ENCODE measurements around the gene GTF2F2. TPM values are rescaled to one million over a fixed set of nuclear protein-coding genes. Genes with fewer than 3 reads are reported as not detected.

GTF2F2 gene
- total and polyA plus RNA-seq, 8 donors, result 15.5 to 26.7 (median 23.8) TPM

Other genes starting within 250 kb of the GTF2F2 start
- 1 to 10 TPM; 3.2 to 4.1 TPM for gene NUFIP1, start 131.0 kb upstream of the GTF2F2 start, total RNA-seq
- 10 to 100 TPM; 10.4 to 12.0 (median 11.9) TPM for gene NUFIP1, start 131.0 kb upstream of the GTF2F2 start, polyA plus RNA-seq (ENCODE audit: insufficient read length in 6 of 6)
- gene GPALPP1, start 131.0 kb upstream of the GTF2F2 start, total RNA-seq, result 10 to 100 TPM; 16.3 to 20.8 TPM
- gene GPALPP1, start 131.0 kb upstream of the GTF2F2 start, polyA plus RNA-seq (ENCODE audit: insufficient read length in 6 of 6), result 10 to 100 TPM; 55.0 to 65.9 (median 61.8) TPM
- gene KCTD4, start 80.5 kb downstream of the GTF2F2 start, total RNA-seq, result not detected
- under 1 TPM in 2 of 6 donors, not detected in 4; 0.08 to 0.20 TPM for gene KCTD4, start 80.5 kb downstream of the GTF2F2 start, polyA plus RNA-seq (ENCODE audit: insufficient read length in 6 of 6)
- 1,000 to 10,000 TPM; 3,460 to 5,041 TPM for gene TPT1, start 220.7 kb downstream of the GTF2F2 start, total RNA-seq
- 1,000 to 10,000 TPM; 7,976 to 8,787 (median 8,235) TPM for gene TPT1, start 220.7 kb downstream of the GTF2F2 start, polyA plus RNA-seq (ENCODE audit: insufficient read length in 6 of 6)

Measured in left lung (tissue), 8 donors.